Measurements from ENCODE around the gene SBF2.
"Not testable (repeated sequence)": the region's sequence is repeated elsewhere in the genome, so short reads cannot be mapped to it uniquely, and the experiment has no call there.

DNA sequence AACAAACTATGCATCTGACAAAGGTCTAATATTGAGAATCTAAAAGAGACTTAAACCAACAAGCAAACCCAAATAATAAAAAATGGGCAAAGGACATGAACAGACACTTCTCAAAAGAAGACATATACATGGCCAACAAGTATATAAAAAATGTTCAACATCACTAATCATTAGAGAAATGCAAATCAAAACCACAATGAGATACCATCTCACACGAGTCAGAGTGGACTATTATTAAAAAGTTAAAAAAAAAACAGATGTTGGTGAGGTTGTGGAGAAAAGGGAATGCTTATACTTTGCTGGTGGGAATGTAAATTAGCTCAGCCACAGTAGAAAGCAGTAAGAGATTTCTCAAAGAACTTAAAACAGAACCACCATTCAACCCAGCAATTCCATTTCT, 348.3 kb downstream of the SBF2 start:
- TF ChIP-seq, protein P1, sequence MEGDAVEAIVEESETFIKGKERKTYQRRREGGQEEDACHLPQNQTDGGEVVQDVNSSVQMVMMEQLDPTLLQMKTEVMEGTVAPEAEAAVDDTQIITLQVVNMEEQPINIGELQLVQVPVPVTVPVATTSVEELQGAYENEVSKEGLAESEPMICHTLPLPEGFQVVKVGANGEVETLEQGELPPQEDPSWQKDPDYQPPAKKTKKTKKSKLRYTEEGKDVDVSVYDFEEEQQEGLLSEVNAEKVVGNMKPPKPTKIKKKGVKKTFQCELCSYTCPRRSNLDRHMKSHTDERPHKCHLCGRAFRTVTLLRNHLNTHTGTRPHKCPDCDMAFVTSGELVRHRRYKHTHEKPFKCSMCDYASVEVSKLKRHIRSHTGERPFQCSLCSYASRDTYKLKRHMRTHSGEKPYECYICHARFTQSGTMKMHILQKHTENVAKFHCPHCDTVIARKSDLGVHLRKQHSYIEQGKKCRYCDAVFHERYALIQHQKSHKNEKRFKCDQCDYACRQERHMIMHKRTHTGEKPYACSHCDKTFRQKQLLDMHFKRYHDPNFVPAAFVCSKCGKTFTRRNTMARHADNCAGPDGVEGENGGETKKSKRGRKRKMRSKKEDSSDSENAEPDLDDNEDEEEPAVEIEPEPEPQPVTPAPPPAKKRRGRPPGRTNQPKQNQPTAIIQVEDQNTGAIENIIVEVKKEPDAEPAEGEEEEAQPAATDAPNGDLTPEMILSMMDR (IDR thresholded peaks at IDR 0.05; ENCODE audit: insufficient read depth, low read length) = not testable (repeated sequence)
- TF ChIP-seq POLR2AphosphoS5 (IDR thresholded peaks at IDR 0.05; ENCODE audit: low read depth); REST (IDR thresholded peaks at IDR 0.05; ENCODE audit: insufficient replicate concordance, low read depth): not testable (repeated sequence)
